NCI-H345 treated with DMSO at 0.1 percent for 48 hours (cell line): Measurements from ENCODE around the gene DHRS13.
"Not testable (repeated sequence)": the region's sequence is repeated elsewhere in the genome, so short reads cannot be mapped to it uniquely, and the experiment has no call there.

Experiments
- DNase-seq: peaks from one replicate; lab custom pipeline; 2025; ENCODE audit not compliant: unreplicated experiment; lab: John Stamatoyannopoulos, UW

Gene DHRS13

GRCh38 chr17:28906276-28906675 is 3.4 kb upstream of the DHRS13 start:
- no peak for DNase-seq

GRCh38 chr17:28904800-28905199 is 1.9 kb upstream of the DHRS13 start:
- DNase-seq = no peak

GRCh38 chr17:28903546-28903841 is 615 bp upstream of the DHRS13 start:
- DNase-seq = not testable (repeated sequence)

- DNase-seq = no peak
Observed at GRCh38 chr17:28901866-28902818, 737 bp downstream of the DHRS13 start.

- no peak for DNase-seq
Observed at GRCh38 chr17:28900986-28901726, 1.7 kb downstream of the DHRS13 start.

- no peak for DNase-seq
Observed at GRCh38 chr17:28899212-28899815, 3.6 kb downstream of the DHRS13 start.

- DNase-seq = no peak
Observed at GRCh38 chr17:28898527-28898955, 4.3 kb downstream of the DHRS13 start.

GRCh38 chr17:28897769-28898526 is 4.9 kb downstream of the DHRS13 start:
- DNase-seq = no peak

GRCh38 chr17:28896884-28897768 is 5.8 kb downstream of the DHRS13 start, which contains the start of gene FLOT2:
TSS of gene FLOT2 (minus strand) at chr17:28897733. CDS start at chr17:28897574, 159 bp downstream.
- DNase-seq = peak; percentile 76

GRCh38 chr17:28896491-28896883 is 6.4 kb downstream of the DHRS13 start:
- DNase-seq = no peak

GRCh38 chr17:28895794-28896447 is 7.0 kb downstream of the DHRS13 start:
- no peak for DNase-seq

GRCh38 chr17:28893248-28894183 is 9.4 kb downstream of the DHRS13 start:
- not testable (repeated sequence) for DNase-seq

GRCh38 chr17:28892024-28892423 is 10.9 kb downstream of the DHRS13 start:
- DNase-seq = no peak

GRCh38 chr17:28891201-28891600 is 11.7 kb downstream of the DHRS13 start:
- no peak for DNase-seq

GRCh38 chr17:28889996-28890395 is 12.9 kb downstream of the DHRS13 start:
- DNase-seq = no peak

- DNase-seq = no peak
Observed at GRCh38 chr17:28888832-28889231, 14.0 kb downstream of the DHRS13 start.

- DNase-seq = no peak
Observed at GRCh38 chr17:28887871-28888471, 14.9 kb downstream of the DHRS13 start.

GRCh38 chr17:28885951-28886350 is 16.9 kb downstream of the DHRS13 start:
- no peak for DNase-seq
